H1 (cell line): Measurements from ENCODE around the gene RGS3. TPM values are rescaled to one million over a fixed set of nuclear protein-coding genes. Genes with fewer than 3 reads are reported as not detected.

ENCODE experiments used
- CTCF ChIA-PET: fragments of 300-600 bp; sonication (Branson Sonifier 250); formaldehyde crosslinking; loops from one replicate; lab custom pipeline; 2021; ENCODE audit not compliant: partially characterized antibody; lab: Charles Lee
- POLR2A ChIA-PET: fragments of 300-600 bp; sonication (Branson Sonifier 250); formaldehyde crosslinking; loops from one replicate; lab custom pipeline; 2021; ENCODE audit warnings: inconsistent platforms; ENCODE audit not compliant: partially characterized antibody; lab: Charles Lee
- DNase-seq, 2 experiments: peaks; one replicate each; pipeline versions ENCODE4 v3.0.0 to v3.0.0-alpha.2; 2010 to 2022; ENCODE audit warnings: low spot score in 2 of 2, low read depth in 1 of 2, mixed read lengths in 1 of 2
- FAIRE-seq: peaks from 2 replicates; lab custom pipeline; 2011; peaks lifted over from hg19 to GRCh38; lab: Jason Lieb, UNC
- H2AFZ ChIP-seq: 2 replicates; pipeline ENCODE4 v1.8.1; 2012; ENCODE audit warnings: low read length, inconsistent platforms
- H2AK5ac ChIP-seq: 2 replicates; pipeline ENCODE4 v1.6.1; 2013; ENCODE audit warnings: low read depth, low read length
- H2BK120ac ChIP-seq: replicated peaks from 2 replicates; pipeline ENCODE3; 2013; ENCODE audit warnings: low read depth, low read length, inconsistent platforms
- H2BK12ac ChIP-seq: 2 replicates; pipeline ENCODE4 v1.6.1; 2013; ENCODE audit warnings: low read depth, low read length
- H2BK15ac ChIP-seq: 2 replicates; pipeline ENCODE4 v1.6.1; 2013; ENCODE audit warnings: low read length
- H2BK20ac ChIP-seq: 2 replicates; pipeline ENCODE4 v1.6.1; 2013; ENCODE audit warnings: low read length
- H2BK5ac ChIP-seq: 2 replicates; pipeline ENCODE4 v1.6.1; 2013; ENCODE audit warnings: low read depth, low read length
- H3K14ac ChIP-seq: 2 replicates; pipeline ENCODE4 v1.6.1; 2013; ENCODE audit warnings: inconsistent platforms; ENCODE audit not compliant: insufficient read length
- H3K18ac ChIP-seq: 2 replicates; pipeline ENCODE4 v1.6.1; 2013; ENCODE audit warnings: low read length; ENCODE audit errors: extremely low read depth
- H3K23ac ChIP-seq: 2 replicates; pipeline ENCODE4 v1.6.1; 2013; ENCODE audit warnings: inconsistent platforms; ENCODE audit not compliant: insufficient read length
- H3K23me2 ChIP-seq: 2 replicates; pipeline ENCODE4 v1.6.1; 2013; ENCODE audit warnings: low read depth, low read length
- H3K27ac ChIP-seq: 2 replicates; pipeline ENCODE4 v1.6.1; 2011; ENCODE audit warnings: low read depth, low read length, inconsistent platforms
- H3K27me3 ChIP-seq, 4 experiments: replicated peaks in 1 of 4; 1 replicate in 1 of 4; 2 replicates in 3 of 4; pipeline versions ENCODE4 v1.6.1 to v1.8.1; 2011 to 2013; ENCODE audit warnings: low read length in 3 of 4, mild to moderate bottlenecking in 3 of 4, inconsistent platforms in 2 of 4, mixed read lengths in 2 of 4, moderate library complexity in 1 of 4; ENCODE audit not compliant: control insufficient read depth in 3 of 4, insufficient read depth in 3 of 4; ENCODE audit errors: extremely low read depth in 1 of 4
- H3K36me3 ChIP-seq, 4 experiments: 2 replicates each; pipeline versions ENCODE4 v1.6.1 to v1.8.1; 2011 to 2013; ENCODE audit warnings: mild to moderate bottlenecking in 4 of 4, low read length in 3 of 4, moderate library complexity in 2 of 4, control low read depth in 1 of 4, inconsistent platforms in 1 of 4; ENCODE audit not compliant: insufficient read depth in 4 of 4, control insufficient read depth in 2 of 4
- H3K4ac ChIP-seq: replicated peaks from 2 replicates; pipeline ENCODE3; 2013; ENCODE audit warnings: low read length, low read depth, mixed read lengths, inconsistent platforms; ENCODE audit not compliant: insufficient read length
- H3K4me1 ChIP-seq, 4 experiments: replicated peaks in 1 of 4; 1 replicate in 1 of 4; 2 replicates in 3 of 4; pipeline versions ENCODE4 v1.6.1 to v1.8.1; 2011 to 2013; ENCODE audit warnings: low read length in 3 of 4, inconsistent platforms in 2 of 4, mixed read lengths in 1 of 4; ENCODE audit not compliant: insufficient read depth in 4 of 4, control insufficient read depth in 3 of 4
- H3K4me2 ChIP-seq, 2 experiments: 2 replicates each; pipeline versions ENCODE4 v1.6.1 to v1.8.1; 2011 to 2013; ENCODE audit warnings: low read depth in 2 of 2, low read length in 2 of 2, control low read depth in 1 of 2, inconsistent platforms in 1 of 2, mild to moderate bottlenecking in 1 of 2; ENCODE audit not compliant: insufficient read depth in 1 of 2
- H3K4me3 ChIP-seq, 4 experiments: fragments of 200-600, 300-600 bp in 1 of 4; sonication (generic), shearing (Covaris generic), sonication (Bioruptor Twin) in 1 of 4; 2 replicates each; pipeline versions ENCODE4 v1.5.1 to v1.8.1; 2011 to 2016; ENCODE audit warnings: low read length in 4 of 4, low read depth in 3 of 4, control low read depth in 2 of 4, inconsistent platforms in 2 of 4, mild to moderate bottlenecking in 2 of 4, mixed read lengths in 1 of 4, moderate library complexity in 1 of 4; ENCODE audit not compliant: insufficient read depth in 2 of 4; ENCODE audit errors: extremely low read depth in 1 of 4
- H3K56ac ChIP-seq: replicated peaks from 2 replicates; pipeline ENCODE3; 2013; ENCODE audit warnings: low read depth, mild to moderate bottlenecking, mixed read lengths, low read length, inconsistent platforms; ENCODE audit not compliant: insufficient read length
- H3K79me1 ChIP-seq: 2 replicates; pipeline ENCODE4 v1.6.1; 2013; ENCODE audit warnings: low read depth, low read length, control low read depth
- H3K79me2 ChIP-seq, 2 experiments: 2 replicates each; pipeline versions ENCODE4 v1.6.1 to v1.8.1; 2012 to 2013; ENCODE audit warnings: low read length in 2 of 2, mild to moderate bottlenecking in 2 of 2, inconsistent platforms in 1 of 2; ENCODE audit not compliant: insufficient read depth in 2 of 2, control insufficient read depth in 1 of 2
- H3K9ac ChIP-seq, 4 experiments: replicated peaks in 1 of 4; 1 replicate in 1 of 4; 2 replicates in 3 of 4; pipeline versions ENCODE4 v1.6.1 to v1.8.1; 2011 to 2013; ENCODE audit warnings: low read depth in 3 of 4, low read length in 3 of 4, control low read depth in 2 of 4, mild to moderate bottlenecking in 2 of 4, moderate library complexity in 2 of 4, inconsistent platforms in 1 of 4; ENCODE audit errors: extremely low read depth in 1 of 4
- H3K9me3 ChIP-seq, 2 experiments: 2 replicates each; pipeline versions ENCODE4 v1.6.1 to v1.8.1; 2012 to 2013; ENCODE audit warnings: mild to moderate bottlenecking in 2 of 2, moderate library complexity in 2 of 2, control low read depth in 1 of 2, inconsistent platforms in 1 of 2, low read depth in 1 of 2, low read length in 1 of 2, mixed read lengths in 1 of 2; ENCODE audit not compliant: insufficient read depth in 2 of 2
- H4K20me1 ChIP-seq, 2 experiments: replicated peaks in 1 of 2; 2 replicates each; pipeline versions ENCODE3 to v1.8.1; 2011 to 2013; ENCODE audit warnings: inconsistent platforms in 2 of 2, low read length in 2 of 2, mild to moderate bottlenecking in 1 of 2; ENCODE audit not compliant: insufficient read depth in 2 of 2, control insufficient read depth in 1 of 2
- H4K5ac ChIP-seq: 2 replicates; pipeline ENCODE4 v1.6.1; 2013; ENCODE audit warnings: low read length, low read depth, mixed read lengths, inconsistent platforms; ENCODE audit not compliant: insufficient read length
- H4K8ac ChIP-seq: 2 replicates; pipeline ENCODE4 v1.8.0; 2013; ENCODE audit warnings: mild to moderate bottlenecking, moderate library complexity, low read length, inconsistent platforms; ENCODE audit not compliant: insufficient read depth; ENCODE audit errors: extremely low read depth
- H4K91ac ChIP-seq: replicated peaks from 2 replicates; pipeline ENCODE3; 2013; ENCODE audit warnings: low read length, mixed read lengths, inconsistent platforms; ENCODE audit not compliant: insufficient read length
- RFX5 ChIP-seq: IDR thresholded peaks from 2 replicates; pipeline ENCODE4 v1.6.1; 2011; ENCODE audit warnings: low read depth, low read length, improper control_type of control experiment, borderline replicate concordance
- SIRT6 ChIP-seq: IDR thresholded peaks from one replicate; pipeline ENCODE4 v1.7.1; 2012; ENCODE audit warnings: low read length, inconsistent platforms
- SRF ChIP-seq: IDR thresholded peaks from 2 replicates; pipeline ENCODE4 v1.6.1; 2011; ENCODE audit warnings: mild to moderate bottlenecking, low read depth, low read length, moderate library complexity
- TAF1 ChIP-seq: IDR thresholded peaks from 2 replicates; pipeline ENCODE4 v1.6.1; 2011; ENCODE audit warnings: mild to moderate bottlenecking, low read depth, low read length
- TBP ChIP-seq: IDR thresholded peaks from 2 replicates; pipeline ENCODE4 v1.6.1; 2011; ENCODE audit warnings: low read depth, low read length, improper control_type of control experiment
- ZNF274 ChIP-seq: IDR thresholded peaks from 2 replicates; pipeline ENCODE4 v1.7.0; 2012; ENCODE audit warnings: low read length, borderline replicate concordance; ENCODE audit errors: extremely low read depth
- WGBS, 2 experiments: shearing (Covaris generic) in 1 of 2; methylation state at CpG; one replicate each; pipeline versions ENCODE4 v1.1.6 to v1.1.7; 2013 to 2015; ENCODE audit warnings: low lambda C conversion rate in 2 of 2, mixed read lengths in 2 of 2, inconsistent platforms in 1 of 2, low coverage in 1 of 2, missing lambda C conversion rate in 1 of 2; ENCODE audit not compliant: insufficient replicate concordance in 2 of 2, insufficient coverage in 1 of 2, insufficient read length in 1 of 2; ENCODE audit errors: extremely low coverage in 1 of 2, missing lambda C conversion rate in 1 of 2; 5-methylcytosine and 5-hydroxymethylcytosine counted together
- polyA plus RNA-seq, 7 experiments: library from polyadenylated mRNA; depleted of rRNA in 3 of 7; stranded (reverse) in 5 of 7; unstranded in 2 of 7; fragments of >200 nt in 5 of 7; fragments of 200-250 nt in 2 of 7; gene quantifications; 1 replicate in 5 of 7; 2 replicates in 1 of 7; 4 replicates in 1 of 7; pipeline versions ENCODE4 v1.2.1 to v1.2.3, GENCODE V29; 2011 to 2013; ENCODE audit warnings: missing spikeins in 2 of 7, mixed read lengths in 2 of 7
- total RNA-seq: library from RNA; stranded (reverse); fragmentation: NEBNext Ultra II Directional; extraction: Animal tissue kit (Norgen Biotek cat#: 25700); gene quantifications from 2 replicates; pipeline ENCODE4 v1.2.1, GENCODE V29; 2021

Gene RGS3
- total and polyA plus RNA-seq, 2 of the 8 experiments (the other 6 are each of a cell fraction or from before 2014, with no cell fraction given) = 12.6 to 18.2 TPM

DNA sequence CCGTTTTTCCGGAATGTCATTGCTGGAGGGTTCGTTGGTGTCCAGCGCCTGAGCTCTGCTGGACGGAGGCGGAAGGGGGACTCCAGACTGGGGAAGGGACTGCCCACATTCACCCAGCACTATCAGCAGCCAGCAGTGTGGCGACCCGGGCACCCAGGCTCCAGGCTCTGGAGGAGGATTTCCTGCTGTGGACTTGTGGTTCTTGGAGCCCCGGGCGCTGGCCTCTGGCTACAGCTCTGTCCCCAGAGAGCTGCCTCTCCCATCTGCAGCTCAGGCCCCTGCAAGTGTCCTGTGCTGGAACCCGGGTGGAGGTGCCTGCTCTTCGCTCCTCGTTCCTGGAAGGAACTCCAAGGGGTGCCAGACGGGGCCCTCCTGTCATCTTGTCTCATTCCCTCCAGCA, 152.6 kb downstream of the RGS3 start:
- H2BK12ac ChIP-seq = 0 out of 2 replicates have a peak overlapping the region, but pooled peaks have one; percentile 27
- H2AK5ac ChIP-seq = no peak overlapping the region
- no peak overlapping the region; the same call in 1 of the 2 replicates for H2BK15ac ChIP-seq
- no peak overlapping the region for H3K18ac ChIP-seq
- no peak overlapping the region for H2AFZ ChIP-seq
- 72% methylated on average over 13 of the region's 14 CpGs; no CpG with 5 or more reads in 1 of the 2 experiments for WGBS, 2 experiments
- no peak overlapping the region for H4K8ac ChIP-seq
- H4K20me1 ChIP-seq = peaks cover 0 to 3% of the 10 kb centered on the region in 2 experiments
- H2BK20ac ChIP-seq = 0 out of 2 replicates have a peak overlapping the region, but pooled peaks have one; percentile 32
- H4K91ac ChIP-seq = no peak overlapping the region
- no peak overlapping the region for H3K27ac ChIP-seq
- no peak overlapping the region for H3K23ac ChIP-seq
- H3K9ac ChIP-seq = no peak overlapping the region
- no peaks in the 10 kb centered on the region for H3K79me1 ChIP-seq
- no peak overlapping the region for H3K14ac ChIP-seq
- no peaks in the 10 kb centered on the region; a peak in 2 of 7 replicates for H3K27me3 ChIP-seq
- peak in 1 of 2 experiments; percentile 40 for DNase-seq
- ChIA-PET POLR2A (interaction anchor here (1.1 to 3.1 kb wide), 5 partner anchors 8 to 22 kb away, joined by 4 to 17 read pairs (median 6); no protein-coding TSS in a partner anchor), CTCF (interaction anchor here (1.0 to 14.3 kb wide), 7 partner anchors 9 to 170 kb away, joined by 3 to 130 read pairs (median 6); no protein-coding TSS in a partner anchor)
- H3K4ac ChIP-seq = no peak overlapping the region
- H3K79me2 ChIP-seq = no peaks in the 10 kb centered on the region
- H4K5ac ChIP-seq = no peak overlapping the region
- no peak overlapping the region for H2BK120ac ChIP-seq
- H3K56ac ChIP-seq = no peak overlapping the region
- H3K23me2 ChIP-seq = peaks cover 9% of the 10 kb centered on the region
- no peak overlapping the region for H2BK5ac ChIP-seq
- TF ChIP-seq SRF = no peak
- TF ChIP-seq ZNF274 = no peak
- no peak for TF ChIP-seq TAF1
- TF ChIP-seq RFX5 = no peak
- TF ChIP-seq SIRT6 = no peak
- no peak for TF ChIP-seq TBP
- no peak overlapping the region for H3K4me2 ChIP-seq
- peaks cover 2 to 17% (median 11%) of the 10 kb centered on the region in 4 experiments for H3K4me1 ChIP-seq
- no peaks in the 10 kb centered on the region for H3K9me3 ChIP-seq
- H3K36me3 ChIP-seq = no peaks in the 10 kb centered on the region
- FAIRE-seq = no peak
- no peak overlapping the region for H3K4me3 ChIP-seq
